ENCODE measurements around the gene SH2D5.

DNA sequence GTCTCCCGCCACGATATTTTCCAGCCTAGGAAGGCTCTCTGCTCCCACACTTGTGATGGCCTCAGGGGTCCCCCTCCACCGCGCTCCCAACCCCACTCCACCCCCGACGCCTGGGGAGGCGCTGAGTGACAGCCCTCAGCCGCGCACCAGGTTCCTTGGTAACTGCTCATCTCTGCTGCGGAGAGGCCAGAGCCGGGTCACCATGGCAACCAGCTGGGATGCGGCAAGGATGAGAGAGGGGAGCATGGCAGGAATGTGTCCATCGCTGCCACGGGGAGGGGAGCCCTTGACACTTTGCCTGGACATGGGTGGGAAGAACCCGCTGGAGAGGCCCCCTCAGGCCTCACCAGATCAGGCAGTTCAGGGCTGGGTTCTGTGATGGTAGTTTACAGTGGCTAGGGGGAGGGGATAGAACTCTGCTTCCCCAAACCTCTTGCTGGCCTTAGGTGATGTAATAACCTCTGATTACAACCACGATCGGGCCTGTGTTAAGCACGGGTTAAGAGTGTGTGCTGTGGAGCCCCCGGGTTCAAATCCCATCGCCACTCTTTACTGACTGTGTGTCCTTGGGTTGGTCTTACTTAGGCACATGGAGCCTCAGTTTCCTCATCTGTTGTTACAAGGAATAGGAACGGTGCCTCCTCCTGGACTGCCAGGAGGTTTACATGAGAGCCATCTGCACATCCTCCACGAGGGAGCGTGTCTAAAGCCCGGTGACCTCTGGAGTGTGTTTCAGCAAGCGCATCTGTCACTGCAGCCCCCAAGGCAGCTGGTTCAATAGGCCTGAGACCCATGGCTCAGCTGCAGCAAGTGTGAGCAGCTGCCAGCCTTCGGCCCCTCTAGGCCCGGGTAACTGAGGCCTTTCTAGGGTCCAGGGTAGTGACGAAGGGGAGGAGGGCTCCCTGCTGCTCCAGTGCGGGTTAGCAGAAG, 21.0 kb downstream of the SH2D5 start:
- TF ChIP-seq, protein P1, sequence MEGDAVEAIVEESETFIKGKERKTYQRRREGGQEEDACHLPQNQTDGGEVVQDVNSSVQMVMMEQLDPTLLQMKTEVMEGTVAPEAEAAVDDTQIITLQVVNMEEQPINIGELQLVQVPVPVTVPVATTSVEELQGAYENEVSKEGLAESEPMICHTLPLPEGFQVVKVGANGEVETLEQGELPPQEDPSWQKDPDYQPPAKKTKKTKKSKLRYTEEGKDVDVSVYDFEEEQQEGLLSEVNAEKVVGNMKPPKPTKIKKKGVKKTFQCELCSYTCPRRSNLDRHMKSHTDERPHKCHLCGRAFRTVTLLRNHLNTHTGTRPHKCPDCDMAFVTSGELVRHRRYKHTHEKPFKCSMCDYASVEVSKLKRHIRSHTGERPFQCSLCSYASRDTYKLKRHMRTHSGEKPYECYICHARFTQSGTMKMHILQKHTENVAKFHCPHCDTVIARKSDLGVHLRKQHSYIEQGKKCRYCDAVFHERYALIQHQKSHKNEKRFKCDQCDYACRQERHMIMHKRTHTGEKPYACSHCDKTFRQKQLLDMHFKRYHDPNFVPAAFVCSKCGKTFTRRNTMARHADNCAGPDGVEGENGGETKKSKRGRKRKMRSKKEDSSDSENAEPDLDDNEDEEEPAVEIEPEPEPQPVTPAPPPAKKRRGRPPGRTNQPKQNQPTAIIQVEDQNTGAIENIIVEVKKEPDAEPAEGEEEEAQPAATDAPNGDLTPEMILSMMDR (conservative IDR thresholded peaks at IDR 0.05; ENCODE audit: low read length): peak; percentile 32; the same call in 1 of the 2 replicates
- no peak for TF ChIP-seq EZH2phosphoT487 (IDR thresholded peaks at IDR 0.05; ENCODE audit: borderline replicate concordance, low read depth, low read length)

All from OCI-LY7 (cell line).